ENCODE data around the gene RCAN1.
"Not testable (repeated sequence)": the region's sequence is repeated elsewhere in the genome, so short reads cannot be mapped to it uniquely, and the experiment has no call there.

- TF ChIP-seq CTCF (conservative IDR thresholded peaks at IDR 0.05; ENCODE audit: low read depth, low read length); EZH2 (IDR thresholded peaks at IDR 0.05; ENCODE audit: borderline replicate concordance, low read depth, low read length, poor library complexity, severe bottlenecking): not testable (repeated sequence)
These were observed 46.1 kb downstream of the RCAN1 start for GRCh38 chr21:34568801-34569200.
